Cardiac fibroblast (primary cell): ENCODE measurements around the gene HPSE2.

Experiments
- DNase-seq, 2 donors: peaks; one replicate each; pipeline versions ENCODE4 v3.0.0 to v3.0.0-alpha.2; 2010; ENCODE audit warnings: low read depth in 2 of 2
- H3K4me3 ChIP-seq, 2 donors: replicated peaks in 1 of 2; 1 replicate in 1 of 2; 2 replicates in 1 of 2; pipeline ENCODE4 v1.5.1; 2011; ENCODE audit warnings: low read depth in 2 of 2, low read length in 2 of 2, mild to moderate bottlenecking in 2 of 2, moderate library complexity in 1 of 2
- CTCF ChIP-seq: IDR thresholded peaks from one replicate; pipeline ENCODE4 v1.5.1; 2011; ENCODE audit warnings: low read depth, mild to moderate bottlenecking, low read length, inconsistent platforms

HPSE2 gene

DNA sequence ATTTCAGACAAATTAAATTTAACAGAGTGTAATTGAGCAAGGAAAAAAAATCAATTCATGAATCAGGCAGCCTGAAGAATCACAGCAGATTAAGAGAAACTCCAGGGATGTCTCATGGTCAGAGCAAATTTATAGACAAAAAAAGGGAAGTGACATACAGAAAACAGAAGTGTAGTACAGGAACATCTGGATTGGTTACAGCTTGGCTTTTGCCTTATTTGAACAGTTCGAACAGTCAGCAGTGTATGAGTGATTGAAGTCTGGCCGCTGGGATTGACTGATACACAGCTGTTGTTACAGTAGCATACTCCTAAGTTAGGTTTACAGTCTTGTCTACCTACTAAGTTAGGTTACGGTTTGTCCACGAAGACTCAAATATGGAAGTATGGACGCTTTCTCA is 255.3 kb downstream of the HPSE2 start:
- TF ChIP-seq CTCF = no peak
- no peak overlapping the region for H3K4me3 ChIP-seq
- DNase-seq = no peak

DNA sequence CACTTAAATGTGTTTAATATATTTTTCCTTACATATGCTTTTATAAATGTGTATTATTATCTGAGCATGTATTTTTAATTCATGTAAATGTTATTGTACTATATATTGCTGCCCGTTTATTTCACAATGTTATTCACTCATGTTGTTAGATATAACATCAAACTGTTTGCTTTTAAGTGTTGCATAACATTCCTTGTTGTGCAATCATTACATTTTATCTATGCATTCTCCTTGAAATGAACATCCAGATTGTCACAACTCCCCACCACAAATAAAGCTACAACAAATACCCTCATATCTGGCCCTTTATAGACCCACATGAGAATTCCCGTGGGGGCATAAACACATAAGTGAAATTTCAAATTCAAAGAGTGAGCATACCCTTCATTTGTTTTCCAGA is 264.2 kb downstream of the HPSE2 start:
- no peak for TF ChIP-seq CTCF

DNA sequence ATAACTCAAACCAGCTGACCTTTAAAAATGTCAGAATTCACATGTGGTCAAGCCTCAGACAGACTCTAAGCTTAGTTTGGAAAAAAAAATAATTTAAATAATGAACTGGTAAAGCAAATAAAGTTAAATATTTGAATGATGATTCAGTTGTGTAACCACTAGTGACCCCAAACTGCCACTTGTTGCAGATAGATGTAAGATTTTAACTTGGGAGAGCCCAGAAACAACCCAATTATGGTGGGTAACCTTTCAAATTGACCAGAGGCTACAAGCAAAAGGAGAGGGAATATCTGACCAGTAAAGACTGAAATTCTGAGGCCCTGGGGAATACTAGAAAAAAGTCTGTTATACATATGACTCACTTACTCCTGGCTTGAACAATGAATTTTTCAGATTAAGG is 268.1 kb downstream of the HPSE2 start:
- DNase-seq = peak; percentile 16 to 31
- no peak for TF ChIP-seq CTCF
- H3K4me3 ChIP-seq = no peak overlapping the region

More for the DNA sequence above, 264.2 kb downstream of the HPSE2 start:
- no peak overlapping the region for H3K4me3 ChIP-seq
- no peak for DNase-seq

DNA sequence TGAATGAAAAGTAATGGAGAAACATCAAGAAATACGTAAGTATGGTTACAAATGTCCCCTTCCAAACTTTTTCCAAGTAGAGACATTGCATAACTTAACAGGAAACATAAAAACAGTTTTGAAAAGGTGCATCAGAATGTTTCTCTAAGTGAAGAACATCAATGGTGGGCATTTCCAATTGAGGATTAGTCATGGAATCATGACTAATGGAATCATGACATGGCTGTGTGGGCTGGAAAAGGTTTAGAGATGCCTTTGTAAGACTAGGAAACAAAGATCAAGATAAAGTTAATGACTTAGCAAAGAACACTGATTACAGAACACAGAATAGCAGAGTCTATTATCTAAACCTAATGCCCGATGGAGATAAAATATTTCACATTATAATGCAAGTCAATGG is 272.0 kb downstream of the HPSE2 start:
- no peak overlapping the region for H3K4me3 ChIP-seq
- no peak for TF ChIP-seq CTCF
- peak in 1 of 2 donors; percentile 5 for DNase-seq

GRCh38 chr10:98959379-98959778 is 276.3 kb downstream of the HPSE2 start:
- no peak overlapping the region for H3K4me3 ChIP-seq
- no peak for TF ChIP-seq CTCF
- no peak for DNase-seq

DNA sequence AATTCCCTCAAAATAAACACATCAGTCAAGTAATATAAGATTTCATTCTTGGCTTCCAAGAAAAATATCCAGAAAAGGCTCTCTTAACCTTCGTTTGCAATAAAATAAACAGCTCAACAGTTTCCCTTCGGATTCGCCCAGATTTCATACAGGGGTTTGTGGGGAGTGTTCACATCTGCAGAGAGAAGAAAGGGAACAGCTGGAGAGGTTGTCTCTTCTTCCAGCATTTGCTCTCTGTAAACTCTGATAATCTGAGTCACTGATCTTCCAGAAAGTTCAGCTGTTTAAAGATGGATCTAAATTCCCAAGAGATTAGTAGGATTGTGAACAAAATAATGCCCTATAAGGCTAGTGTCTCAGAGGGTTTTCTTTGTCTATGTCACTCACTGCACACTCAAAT is 277.9 kb downstream of the HPSE2 start:
- DNase-seq = peak in 1 of 2 donors; percentile 1
- TF ChIP-seq CTCF = no peak
- no peak overlapping the region for H3K4me3 ChIP-seq

GRCh38 chr10:98956576-98957260 is 278.9 kb downstream of the HPSE2 start:
- TF ChIP-seq CTCF = no peak
- DNase-seq = peak in 1 of 2 donors; percentile 6
- no peak overlapping the region for H3K4me3 ChIP-seq
